Keratinocyte (primary cell): Measurements from ENCODE around the gene KIF1C. TPM values are rescaled to one million over a fixed set of nuclear protein-coding genes. Genes with fewer than 3 reads are reported as not detected.

Source experiments
- DNase-seq: peaks from one replicate; pipeline ENCODE4 v3.0.0-alpha.2; 2011; ENCODE audit warnings: low read depth, missing footprints, low spot score
- FAIRE-seq: peaks from 2 replicates; lab custom pipeline; 2011; peaks lifted over from hg19 to GRCh38; lab: Jason Lieb, UNC
- H2AFZ ChIP-seq: 2 replicates; pipeline ENCODE4 v1.6.0; 2012; ENCODE audit warnings: low read length, control low read depth, inconsistent platforms; ENCODE audit not compliant: control insufficient read depth
- H3K27ac ChIP-seq: 2 replicates; pipeline ENCODE4 v1.5.1; 2011; ENCODE audit warnings: low read length; ENCODE audit not compliant: control insufficient read depth, insufficient read depth
- H3K27me3 ChIP-seq: 3 replicates; pipeline ENCODE4 v1.6.0; 2011; ENCODE audit warnings: low read length; ENCODE audit not compliant: control insufficient read depth, insufficient read depth; ENCODE audit errors: extremely low read depth
- H3K36me3 ChIP-seq, 2 experiments: 2 replicates in 1 of 2; 3 replicates in 1 of 2; pipeline ENCODE4 v1.5.1; 2011; ENCODE audit warnings: low read length in 2 of 2, mild to moderate bottlenecking in 1 of 2; ENCODE audit not compliant: control insufficient read depth in 2 of 2, insufficient read depth in 2 of 2; ENCODE audit errors: extremely low read depth in 1 of 2
- H3K4me1 ChIP-seq: 3 replicates; pipeline ENCODE4 v1.5.1; 2011; ENCODE audit warnings: low read length; ENCODE audit not compliant: control insufficient read depth, insufficient read depth; ENCODE audit errors: extremely low read depth
- H3K4me2 ChIP-seq: 3 replicates; pipeline ENCODE4 v1.6.0; 2011; ENCODE audit warnings: low read depth, low read length; ENCODE audit not compliant: control insufficient read depth, insufficient read depth; ENCODE audit errors: extremely low read depth
- H3K4me3 ChIP-seq, 3 experiments: fragments of 200-600 bp in 1 of 3; sonication (generic) in 1 of 3; 2 replicates in 2 of 3; 3 replicates in 1 of 3; pipeline ENCODE4 v1.5.1; 2011 to 2016; ENCODE audit warnings: low read length in 3 of 3, mild to moderate bottlenecking in 3 of 3, control low read depth in 2 of 3, inconsistent platforms in 1 of 3, low read depth in 1 of 3, mixed read lengths in 1 of 3, mixed run types in 1 of 3, moderate library complexity in 1 of 3; ENCODE audit not compliant: control insufficient read depth in 2 of 3, insufficient read depth in 2 of 3; ENCODE audit errors: extremely low read depth in 1 of 3
- H3K79me2 ChIP-seq: 2 replicates; pipeline ENCODE4 v1.6.0; 2012; ENCODE audit warnings: low read length; ENCODE audit not compliant: control insufficient read depth, insufficient read depth
- H3K9ac ChIP-seq: 3 replicates; pipeline ENCODE4 v1.6.0; 2011; ENCODE audit warnings: low read length; ENCODE audit not compliant: control insufficient read depth, insufficient read depth; ENCODE audit errors: extremely low read depth
- H3K9me1 ChIP-seq: 3 replicates; pipeline ENCODE4 v1.6.0; 2011; ENCODE audit warnings: low read length; ENCODE audit not compliant: control insufficient read depth, insufficient read depth; ENCODE audit errors: extremely low read depth
- H3K9me3 ChIP-seq: 2 replicates; pipeline ENCODE4 v1.5.1; 2012; ENCODE audit warnings: low read depth, low read length; ENCODE audit not compliant: control insufficient read depth
- H4K20me1 ChIP-seq: 3 replicates; pipeline ENCODE4 v1.6.0; 2011; ENCODE audit warnings: low read length; ENCODE audit not compliant: control insufficient read depth, insufficient read depth; ENCODE audit errors: extremely low read depth
- EZH2 ChIP-seq: IDR thresholded peaks from one replicate; pipeline ENCODE4 v1.6.1; 2012; ENCODE audit warnings: inconsistent platforms, mild to moderate bottlenecking, low read length, moderate library complexity
- dilution Hi-C: fragments of 300-500 bp; cut with MboI; formaldehyde crosslinking; loops from one replicate; pipeline ENCODE4 v1.7.0; 2020; ENCODE audit warnings: low sequenced_read_pairs; ENCODE audit not compliant: extremely low pct_ligation_motif_present
- polyA plus RNA-seq, 5 experiments: library from polyadenylated mRNA; depleted of rRNA in 3 of 5; stranded (reverse) in 3 of 5; stranded (forward) in 1 of 5; unstranded in 1 of 5; fragments of >200 nt; gene quantifications; 1 replicate in 1 of 5; 2 replicates in 3 of 5; 3 replicates in 1 of 5; pipeline versions ENCODE4 v1.2.1 to v1.2.3, GENCODE V29; 2011 to 2012; ENCODE audit warnings: missing spikeins in 2 of 5, low read depth in 1 of 5, low replicate concordance in 1 of 5
- TF ChIP-seq, protein P1 (sequence below), 3 experiments: IDR thresholded peaks in 1 of 3; conservative IDR thresholded peaks in 1 of 3; optimal IDR thresholded peaks in 1 of 3; 2 replicates in 2 of 3; 3 replicates in 1 of 3; pipeline versions ENCODE3 to v1.5.1; 2011; ENCODE audit warnings: low read length in 3 of 3, mild to moderate bottlenecking in 3 of 3, moderate library complexity in 2 of 3, control low read depth in 1 of 3, inconsistent platforms in 1 of 3; ENCODE audit not compliant: insufficient read depth in 2 of 3; ENCODE audit errors: extremely low read depth in 1 of 3

Gene KIF1C
- polyA plus RNA-seq, 1 donor (not counting 4 experiments of a cell fraction or from before 2014, with no cell fraction given): 93.7 TPM

DNA sequence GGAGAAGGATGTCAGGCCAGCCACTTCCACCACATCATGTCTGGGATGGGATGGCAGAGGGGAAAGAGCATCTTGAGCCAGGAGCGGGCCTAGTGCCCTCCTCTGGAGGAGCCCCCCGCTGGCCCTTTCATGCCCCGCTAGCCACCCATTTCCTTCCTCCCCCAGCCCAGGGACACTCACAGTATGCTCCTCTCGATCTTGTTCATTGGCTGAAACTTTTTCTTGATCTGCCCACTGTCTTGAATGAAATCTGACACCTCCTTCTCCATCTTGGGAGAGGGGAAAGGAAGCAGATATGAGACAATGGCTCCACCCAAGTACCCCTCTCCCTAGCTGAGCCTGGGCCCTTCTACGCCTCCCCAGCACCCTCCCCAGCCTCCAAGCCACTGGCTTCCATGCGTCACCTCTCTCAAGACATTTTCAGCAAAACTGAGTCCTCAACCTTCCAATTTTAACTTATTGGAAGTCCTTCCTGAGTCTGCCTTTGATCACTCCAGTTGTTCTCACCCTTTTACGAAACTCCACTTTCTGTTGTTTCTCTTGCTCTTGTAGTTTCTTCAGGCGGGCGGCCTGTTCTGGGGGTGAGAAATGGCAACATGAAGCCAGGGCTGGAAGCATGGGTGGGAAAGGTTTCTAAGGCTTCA, 37.3 kb upstream of the KIF1C start:
- H3K36me3 ChIP-seq: peaks cover 9 to 15% of the 10 kb centered on the region in 2 experiments
- FAIRE-seq: no peak
- dilution Hi-C loops: no loop called here

DNA sequence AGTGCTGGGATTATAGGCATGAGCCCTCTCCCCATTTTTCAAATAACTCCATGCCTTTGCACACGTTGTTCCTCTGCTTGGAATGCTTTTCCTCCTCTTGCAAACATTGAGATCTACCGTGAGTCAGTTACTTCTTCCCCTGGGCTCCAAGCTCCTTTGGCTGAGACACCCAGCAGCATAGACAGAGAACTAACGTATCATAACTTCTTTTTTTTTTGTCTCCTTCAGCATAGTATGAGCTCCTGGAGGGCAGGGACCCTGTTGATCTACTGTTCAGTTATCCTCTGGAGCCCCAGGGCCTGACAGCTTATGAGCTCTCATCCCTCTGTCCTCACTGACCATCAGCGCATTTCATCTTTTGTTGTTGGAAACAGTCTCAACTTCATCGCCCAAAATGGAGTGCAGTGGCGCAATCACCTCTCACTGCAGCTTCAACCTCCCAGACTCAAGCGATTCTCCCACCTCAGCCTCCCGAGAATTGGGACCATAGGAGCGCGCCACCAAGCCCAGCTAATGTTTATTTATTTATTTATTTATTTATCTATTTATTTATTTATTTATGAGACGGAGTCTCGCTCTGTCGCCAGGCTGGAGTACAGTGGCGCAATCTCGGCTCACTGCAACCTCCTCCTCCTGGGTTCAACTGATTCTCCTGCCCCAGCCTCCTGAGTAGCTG, 32.3 kb upstream of the KIF1C start:
- Histone ChIP-seq H4K20me1 (no peaks in the 10 kb centered on the region), H3K4me2 (no peak overlapping the region), H3K4me1 (peaks cover 31% of the 10 kb centered on the region), H3K27ac (no peak overlapping the region), H3K9me3 (no peaks in the 10 kb centered on the region), H3K4me3 (no peak overlapping the region), H2AFZ (no peak overlapping the region), H3K27me3 (no peaks in the 10 kb centered on the region), H3K36me3 (peaks cover 10 to 15% of the 10 kb centered on the region in 2 experiments), H3K9me1 (no peaks in the 10 kb centered on the region), H3K79me2 (peaks cover 5% of the 10 kb centered on the region), H3K9ac (no peak overlapping the region)
- TF ChIP-seq, protein P1, sequence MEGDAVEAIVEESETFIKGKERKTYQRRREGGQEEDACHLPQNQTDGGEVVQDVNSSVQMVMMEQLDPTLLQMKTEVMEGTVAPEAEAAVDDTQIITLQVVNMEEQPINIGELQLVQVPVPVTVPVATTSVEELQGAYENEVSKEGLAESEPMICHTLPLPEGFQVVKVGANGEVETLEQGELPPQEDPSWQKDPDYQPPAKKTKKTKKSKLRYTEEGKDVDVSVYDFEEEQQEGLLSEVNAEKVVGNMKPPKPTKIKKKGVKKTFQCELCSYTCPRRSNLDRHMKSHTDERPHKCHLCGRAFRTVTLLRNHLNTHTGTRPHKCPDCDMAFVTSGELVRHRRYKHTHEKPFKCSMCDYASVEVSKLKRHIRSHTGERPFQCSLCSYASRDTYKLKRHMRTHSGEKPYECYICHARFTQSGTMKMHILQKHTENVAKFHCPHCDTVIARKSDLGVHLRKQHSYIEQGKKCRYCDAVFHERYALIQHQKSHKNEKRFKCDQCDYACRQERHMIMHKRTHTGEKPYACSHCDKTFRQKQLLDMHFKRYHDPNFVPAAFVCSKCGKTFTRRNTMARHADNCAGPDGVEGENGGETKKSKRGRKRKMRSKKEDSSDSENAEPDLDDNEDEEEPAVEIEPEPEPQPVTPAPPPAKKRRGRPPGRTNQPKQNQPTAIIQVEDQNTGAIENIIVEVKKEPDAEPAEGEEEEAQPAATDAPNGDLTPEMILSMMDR (optimal IDR thresholded peaks at IDR 0.05 in 1 of 3, IDR thresholded peaks at IDR 0.05 in 1 of 3, conservative IDR thresholded peaks at IDR 0.05 in 1 of 3; ENCODE audit: extremely low read depth in 1 of 3, insufficient read depth in 2 of 3, low read length in 3 of 3): no peak
- no peak for TF ChIP-seq EZH2
- dilution Hi-C loops: no loop called here
- DNase-seq: no peak
- no peak for FAIRE-seq

More for the DNA sequence above, 37.3 kb upstream of the KIF1C start:
- H3K9ac ChIP-seq: no peak overlapping the region
- H4K20me1 ChIP-seq: no peaks in the 10 kb centered on the region
- no peaks in the 10 kb centered on the region for H3K4me1 ChIP-seq
- H3K27ac ChIP-seq: no peak overlapping the region
- H3K9me1 ChIP-seq: no peaks in the 10 kb centered on the region
- H3K4me2 ChIP-seq: no peak overlapping the region
- no peak for DNase-seq
- no peak overlapping the region for H2AFZ ChIP-seq
- TF ChIP-seq, protein P1 (optimal IDR thresholded peaks at IDR 0.05 in 1 of 3, IDR thresholded peaks at IDR 0.05 in 1 of 3, conservative IDR thresholded peaks at IDR 0.05 in 1 of 3; ENCODE audit: extremely low read depth in 1 of 3, insufficient read depth in 2 of 3, low read length in 3 of 3): no peak
- TF ChIP-seq EZH2: no peak
- peaks cover 4% of the 10 kb centered on the region for H3K79me2 ChIP-seq
- H3K27me3 ChIP-seq: no peaks in the 10 kb centered on the region
- H3K4me3 ChIP-seq: no peak overlapping the region
- no peaks in the 10 kb centered on the region for H3K9me3 ChIP-seq
